HTR-8/SVneo (cell line): Measurements from ENCODE around the gene LITAF.

Experiments used
- DNase-seq: peaks from one replicate; pipeline ENCODE4 v3.0.0; 2011; ENCODE audit warnings: low spot score, mixed read lengths; ENCODE audit not compliant: insufficient read length
- FAIRE-seq: peaks from 2 replicates; lab custom pipeline; 2011; peaks lifted over from hg19 to GRCh38; lab: Jason Lieb, UNC

The LITAF gene

DNA sequence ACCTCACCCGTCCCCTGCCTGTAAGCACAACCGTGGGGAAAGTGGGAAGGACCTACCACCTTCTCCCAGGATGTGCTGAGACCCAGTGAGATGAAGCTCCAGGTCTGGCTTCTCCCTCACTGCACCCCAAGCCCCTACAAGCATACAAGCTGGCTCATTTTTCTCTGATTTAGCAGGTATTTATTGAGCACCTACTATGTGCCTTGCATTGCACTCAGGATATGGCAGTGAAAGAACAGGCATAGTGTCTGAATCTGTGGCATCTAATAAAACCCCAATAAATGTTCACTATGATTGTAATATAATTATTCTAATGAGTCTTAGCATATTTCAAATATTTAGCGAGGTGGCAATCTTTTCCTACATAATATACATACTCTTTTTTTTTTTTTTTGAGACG is 84.5 kb downstream of the LITAF start:
- no peak for FAIRE-seq
- DNase-seq: no peak

DNA sequence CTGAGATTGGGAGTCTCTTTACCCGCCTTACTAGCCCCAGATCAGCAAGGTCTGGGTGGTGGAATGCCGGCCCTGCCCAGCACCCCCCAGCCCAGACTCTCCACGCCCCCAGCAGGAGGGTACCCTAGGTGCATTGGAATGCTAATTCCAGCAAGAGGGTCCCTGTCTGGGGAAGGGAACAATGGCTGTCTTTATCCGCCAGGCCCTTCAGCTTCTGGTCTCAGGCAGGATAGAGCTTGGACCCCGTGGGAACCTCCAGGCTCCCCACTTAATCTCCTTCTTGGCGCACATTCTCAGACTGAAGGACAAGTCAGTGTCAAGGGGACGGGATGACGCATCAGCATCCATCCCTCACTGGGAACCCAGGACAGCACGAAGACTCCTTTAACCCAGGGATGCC is 85.1 kb downstream of the LITAF start:
- no peak for DNase-seq
- FAIRE-seq: no peak

DNA sequence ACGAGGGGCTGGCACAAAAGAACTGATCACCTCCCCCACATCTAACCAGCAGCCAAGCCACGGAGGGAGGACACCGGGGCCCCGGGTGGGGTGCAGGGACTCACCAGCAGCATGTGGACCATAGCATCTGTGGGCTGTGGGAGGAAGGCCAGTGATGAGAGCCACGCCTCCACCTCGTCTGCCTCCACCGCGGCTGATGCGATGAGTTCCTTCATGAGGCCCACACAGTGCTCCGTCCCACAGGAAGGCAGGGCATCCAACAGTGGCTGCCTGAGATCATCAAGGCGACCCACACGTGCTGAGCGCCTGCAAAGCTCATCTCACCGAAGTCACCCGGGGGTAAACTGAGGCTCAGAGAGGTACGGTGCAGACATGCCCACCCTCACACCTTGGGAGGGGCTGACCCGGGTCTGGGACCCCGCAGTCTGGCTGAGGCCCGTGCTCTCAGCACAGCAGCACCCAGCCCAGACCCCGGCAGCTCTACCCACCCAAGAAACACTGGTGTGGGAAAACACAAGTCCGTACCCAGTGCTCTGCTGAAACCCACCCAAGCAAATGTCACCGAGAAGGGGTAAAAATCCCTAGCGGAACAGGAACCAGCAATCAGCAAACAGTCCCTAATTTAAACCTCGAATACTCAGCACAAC is 85.9 kb downstream of the LITAF start:
- no peak for DNase-seq

DNA sequence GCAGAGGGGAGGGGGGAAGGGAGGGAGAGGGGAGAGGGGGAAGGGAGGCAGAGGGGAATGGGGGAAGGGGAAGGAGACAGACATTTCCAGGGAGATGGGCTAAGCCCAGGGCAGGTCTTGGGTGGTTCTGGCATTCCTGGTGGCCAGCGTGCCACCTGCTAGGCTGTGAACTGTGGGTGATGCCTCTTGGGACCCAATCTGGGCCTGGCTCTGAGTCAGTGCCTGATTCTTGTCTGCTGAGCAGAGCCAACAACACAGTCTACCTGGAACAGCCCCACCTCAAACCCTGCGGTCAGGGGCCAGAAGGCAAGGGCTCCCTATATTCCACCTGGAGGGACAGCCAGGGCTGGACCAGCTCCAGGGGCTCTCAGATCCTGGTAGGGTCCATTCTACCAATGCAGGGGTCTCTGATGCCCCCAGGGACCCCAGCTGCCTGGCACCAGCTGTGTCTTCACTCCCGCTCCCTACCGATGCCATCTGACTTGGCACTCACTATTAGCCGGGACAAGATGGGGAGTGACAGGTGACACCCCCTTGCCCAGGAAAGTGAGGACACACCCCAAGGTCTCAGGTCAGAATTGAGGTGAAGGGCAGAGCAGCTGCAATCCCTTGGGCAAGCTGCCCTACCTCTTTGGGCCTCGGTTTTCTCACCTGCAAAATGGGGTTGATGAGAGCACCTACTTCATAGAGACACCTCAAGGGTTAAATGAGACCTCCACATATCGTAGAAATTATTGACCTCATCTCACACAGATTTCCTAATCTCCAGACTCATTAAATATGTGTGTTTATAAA is 87.2 kb downstream of the LITAF start:
- no peak for FAIRE-seq
- DNase-seq: no peak

More for the DNA sequence above, 85.9 kb downstream of the LITAF start:
- FAIRE-seq: no peak

DNA sequence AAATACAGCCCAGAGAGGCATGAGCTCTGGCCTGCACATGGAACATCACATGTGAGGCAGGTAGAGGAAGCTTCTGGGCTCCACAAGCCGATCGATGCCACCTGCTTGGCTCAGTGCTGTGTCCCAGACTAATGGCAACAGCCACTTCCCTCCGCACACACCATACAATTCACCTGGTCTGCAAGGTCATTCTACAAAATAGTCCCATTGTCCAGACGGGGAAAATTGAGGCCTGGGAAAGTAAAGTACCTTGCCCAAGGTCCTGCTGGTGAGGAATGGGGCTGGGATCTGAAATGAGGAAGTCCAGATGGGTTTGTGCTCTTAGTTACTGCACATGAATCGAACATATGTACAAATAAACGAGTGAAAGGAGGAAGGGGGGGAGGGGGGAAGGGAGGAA is 88.0 kb downstream of the LITAF start:
- no peak for DNase-seq

DNA sequence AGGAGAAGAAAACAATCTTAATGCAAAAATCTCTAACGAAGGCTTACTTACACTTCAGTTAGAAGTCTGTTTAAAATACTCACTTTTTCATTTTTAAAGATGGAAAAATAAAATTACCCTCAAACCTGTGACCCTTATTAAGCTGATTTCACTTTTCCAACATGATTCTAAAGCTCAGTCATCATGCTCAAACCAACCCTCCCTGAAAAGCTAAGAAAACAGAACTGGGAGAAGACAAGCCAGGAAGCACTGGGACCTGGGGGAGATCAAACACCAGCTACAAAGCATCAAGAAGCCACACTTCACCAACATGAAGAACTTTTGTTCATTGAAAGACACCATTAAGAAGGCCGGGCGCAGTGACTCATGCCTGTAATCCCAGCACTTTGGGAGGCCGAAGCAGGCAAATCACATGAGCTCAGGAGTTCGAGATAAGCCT is 88.8 kb downstream of the LITAF start:
- FAIRE-seq (no peak), DNase-seq (no peak)

More for the DNA sequence above, 88.0 kb downstream of the LITAF start:
- no peak for FAIRE-seq
